ENCODE data around the gene SIRPG.
"Not testable (repeated sequence)": the region's sequence is repeated elsewhere in the genome, so short reads cannot be mapped to it uniquely, and the experiment has no call there.

Gene SIRPG

GRCh38 chr20:1635291-1635979 lies 22.1 kb downstream of the SIRPG start:
- no peak for ATAC-seq

- ATAC-seq, result no peak
These were observed 24.0 kb downstream of the SIRPG start for GRCh38 chr20:1633535-1633934.

- ATAC-seq, result peak; percentile 98 to 99
These were observed 25.4 kb downstream of the SIRPG start for GRCh38 chr20:1632178-1632577.

- ATAC-seq, result no peak
These were observed 26.0 kb downstream of the SIRPG start for GRCh38 chr20:1631309-1632151.

GRCh38 chr20:1630186-1630585 lies 27.4 kb downstream of the SIRPG start:
- no peak for ATAC-seq

- no peak for ATAC-seq
These were observed 28.3 kb downstream of the SIRPG start for GRCh38 chr20:1629321-1629720.

GRCh38 chr20:1628621-1629020 lies 29.0 kb downstream of the SIRPG start:
- no peak for ATAC-seq

GRCh38 chr20:1627200-1627550 lies 30.4 kb downstream of the SIRPG start:
- no peak for ATAC-seq

GRCh38 chr20:1626528-1627199 lies 30.9 kb downstream of the SIRPG start:
- no peak for ATAC-seq

GRCh38 chr20:1625083-1625690 lies 32.4 kb downstream of the SIRPG start:
- peak; percentile 72 to 81 for ATAC-seq

GRCh38 chr20:1623501-1624205 lies 33.9 kb downstream of the SIRPG start:
- no peak for ATAC-seq

GRCh38 chr20:1622450-1622849 lies 35.1 kb downstream of the SIRPG start:
- no peak for ATAC-seq

GRCh38 chr20:1621316-1621715 lies 36.3 kb downstream of the SIRPG start:
- ATAC-seq, result no peak

GRCh38 chr20:1619861-1620444 lies 37.6 kb downstream of the SIRPG start, which contains the start of gene SIRPB1:
Gene SIRPB1, minus strand, starts transcription at chr20:1620009. Its CDS starts 65 bp downstream, at chr20:1619944.
- ATAC-seq, result no peak

- no peak for ATAC-seq
These were observed 38.5 kb downstream of the SIRPG start for GRCh38 chr20:1618954-1619540.

GRCh38 chr20:1618479-1618878 lies 39.1 kb downstream of the SIRPG start:
- no peak for ATAC-seq

- no peak for ATAC-seq
These were observed 40.6 kb downstream of the SIRPG start for GRCh38 chr20:1616858-1617434.

GRCh38 chr20:1610404-1610803 lies 47.2 kb downstream of the SIRPG start:
- not testable (repeated sequence) for ATAC-seq

GRCh38 chr20:1608678-1609347 lies 48.8 kb downstream of the SIRPG start:
- not testable (repeated sequence) for ATAC-seq

- no peak for ATAC-seq
These were observed 56.8 kb downstream of the SIRPG start for GRCh38 chr20:1600736-1601135.

- ATAC-seq, result no peak
These were observed 62.2 kb downstream of the SIRPG start for GRCh38 chr20:1595333-1595732.
